SK-N-SH treated with all-trans-retinoic acid at 6 μM for 48 hours (cell line): Measurements from ENCODE around the gene CSNK1G1.
"Not testable (repeated sequence)": the region's sequence is repeated elsewhere in the genome, so short reads cannot be mapped to it uniquely, and the experiment has no call there.

Experiments used
- ATAC-seq: fragments of 200-7000 bp; cut with Tn5 transposase; 3 replicates; pipeline ENCODE4 v1.9.1; 2020; ENCODE audit warnings: mild to moderate bottlenecking, moderate library complexity
- BACH2 ChIP-seq: fragments of 250-450 bp; sonication (Bioruptor Pico); IDR thresholded peaks from 2 replicates; pipeline ENCODE4 v1.9.0; 2021; ENCODE audit warnings: mild to moderate bottlenecking, borderline replicate concordance
- CREB5 ChIP-seq: fragments of 250-450 bp; sonication (Bioruptor Pico); IDR thresholded peaks from 2 replicates; pipeline ENCODE4 v1.5.1; 2020; ENCODE audit warnings: low read depth, mild to moderate bottlenecking, moderate library complexity
- CSDC2 ChIP-seq: fragments of 250-450 bp; sonication (Bioruptor Pico); IDR thresholded peaks from 2 replicates; pipeline ENCODE4 v1.5.0; 2020; ENCODE audit warnings: mild to moderate bottlenecking, moderate library complexity
- ESRRG ChIP-seq: fragments of 250-450 bp; sonication (Bioruptor Pico); IDR thresholded peaks from 2 replicates; pipeline ENCODE4 v1.6.1; 2021; ENCODE audit warnings: mild to moderate bottlenecking
- GLIS3 ChIP-seq: fragments of 250-450 bp; sonication (Bioruptor Pico); IDR thresholded peaks from 2 replicates; pipeline ENCODE4 v1.5.0; 2020; ENCODE audit warnings: mild to moderate bottlenecking, moderate library complexity
- ISL1 ChIP-seq: fragments of 250-450 bp; sonication (Bioruptor Pico); IDR thresholded peaks from 2 replicates; pipeline ENCODE4 v2.1.2; 2022; ENCODE audit warnings: mild to moderate bottlenecking, moderate library complexity
- PATZ1 ChIP-seq: fragments of 250-450 bp; sonication (Bioruptor Pico); IDR thresholded peaks from 2 replicates; pipeline ENCODE4 v1.8.0; 2020; ENCODE audit warnings: mild to moderate bottlenecking, moderate library complexity, borderline replicate concordance
- POU6F1 ChIP-seq: fragments of 250-450 bp; sonication (Bioruptor Pico); IDR thresholded peaks from 2 replicates; pipeline ENCODE4 v1.8.0; 2021; ENCODE audit warnings: low read depth, mild to moderate bottlenecking, moderate library complexity, borderline replicate concordance
- PPARA ChIP-seq: fragments of 250-450 bp; sonication (Bioruptor Pico); IDR thresholded peaks from 2 replicates; pipeline ENCODE4 v1.5.0; 2020; ENCODE audit warnings: mild to moderate bottlenecking, borderline replicate concordance
- RARB ChIP-seq: fragments of 250-450 bp; sonication (Bioruptor Pico); IDR thresholded peaks from 2 replicates; pipeline ENCODE4 v1.8.0; 2021; ENCODE audit warnings: mild to moderate bottlenecking, moderate library complexity
- SNAI2 ChIP-seq: fragments of 250-450 bp; sonication (Bioruptor Pico); IDR thresholded peaks from 2 replicates; pipeline ENCODE4 v1.5.0; 2020; ENCODE audit warnings: mild to moderate bottlenecking, moderate library complexity
- TCF4 ChIP-seq: fragments of 250-450 bp; sonication (Bioruptor Pico); IDR thresholded peaks from 2 replicates; pipeline ENCODE4 v1.8.0; 2021; ENCODE audit warnings: mild to moderate bottlenecking, moderate library complexity, borderline replicate concordance
- TOX ChIP-seq: fragments of 250-450 bp; sonication (Bioruptor Pico); IDR thresholded peaks from 2 replicates; pipeline ENCODE4 v1.8.0; 2021; ENCODE audit warnings: mild to moderate bottlenecking, moderate library complexity, borderline replicate concordance
- TSHZ2 ChIP-seq: fragments of 250-450 bp; sonication (Bioruptor Pico); IDR thresholded peaks from 2 replicates; pipeline ENCODE4 v1.5.0; 2020; ENCODE audit warnings: mild to moderate bottlenecking, moderate library complexity
- ZC3H10 ChIP-seq: fragments of 250-450 bp; sonication (Bioruptor Pico); IDR thresholded peaks from 2 replicates; pipeline ENCODE4 v1.5.1; 2021; ENCODE audit warnings: mild to moderate bottlenecking, moderate library complexity
- ZFP3 ChIP-seq: fragments of 250-450 bp; sonication (Bioruptor Pico); IDR thresholded peaks from 2 replicates; pipeline ENCODE4 v1.5.0; 2020; ENCODE audit warnings: mild to moderate bottlenecking, moderate library complexity
- ZFP30 ChIP-seq: fragments of 450-650 bp; formaldehyde crosslinking; IDR thresholded peaks from 2 replicates; pipeline ENCODE4 v1.5.0; 2022; ENCODE audit warnings: mild to moderate bottlenecking, moderate library complexity
- ZNF565 ChIP-seq: fragments of 450-650 bp; formaldehyde crosslinking; conservative IDR thresholded peaks from 2 replicates; pipeline ENCODE4 v1.5.0; 2020; ENCODE audit warnings: low read depth, mild to moderate bottlenecking, moderate library complexity
- ZNF70 ChIP-seq: fragments of 450-650 bp; formaldehyde crosslinking; IDR thresholded peaks from 2 replicates; pipeline ENCODE4 v1.5.0; 2020; ENCODE audit warnings: mild to moderate bottlenecking, moderate library complexity
- ZNF8 ChIP-seq: fragments of 450-650 bp; formaldehyde crosslinking; IDR thresholded peaks from 2 replicates; pipeline ENCODE4 v1.5.0; 2020; ENCODE audit warnings: mild to moderate bottlenecking, moderate library complexity
- TF ChIP-seq, protein P1 (sequence below): fragments of 250-450 bp; sonication (Bioruptor Pico); IDR thresholded peaks from 2 replicates; pipeline ENCODE4 v1.5.1; 2021; ENCODE audit warnings: mild to moderate bottlenecking, moderate library complexity

The CSNK1G1 gene

DNA sequence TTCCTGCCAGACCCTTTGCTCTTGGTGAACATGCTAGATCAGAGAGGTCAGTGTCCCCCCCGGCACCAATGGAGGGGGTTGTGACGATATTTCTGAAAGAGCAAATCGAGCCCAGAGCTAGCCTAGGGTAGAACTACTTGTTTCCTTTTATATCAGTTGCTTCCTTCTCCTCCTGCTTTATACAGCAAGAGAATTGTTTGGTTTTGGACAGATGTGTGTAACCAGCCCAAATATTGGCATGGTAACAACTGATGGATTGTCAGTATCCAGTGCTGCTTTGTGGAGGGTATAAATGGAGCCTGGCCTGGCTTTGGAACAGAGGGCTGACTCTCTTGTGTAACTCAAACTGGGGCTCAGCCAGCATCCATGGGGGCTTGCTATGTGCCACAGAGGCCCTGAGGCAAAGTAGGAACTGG is 233.0 kb downstream of the CSNK1G1 start:
- ATAC-seq: no peak

GRCh38 chr15:64122444-64122843 is 233.5 kb downstream of the CSNK1G1 start:
- ATAC-seq: no peak
- TF ChIP-seq ZFP30 (CRISPR knock-in tag) (no peak), ZNF8 (CRISPR knock-in tag) (no peak), ZFP3 (CRISPR knock-in tag) (no peak), ESRRG (CRISPR knock-in tag) (no peak), SNAI2 (CRISPR knock-in tag) (no peak), ZNF565 (CRISPR knock-in tag) (no peak), TSHZ2 (CRISPR knock-in tag) (no peak), BACH2 (no peak), CREB5 (no peak), GLIS3 (CRISPR knock-in tag) (no peak), RARB (CRISPR knock-in tag) (no peak), TOX (CRISPR knock-in tag) (no peak), ZC3H10 (CRISPR knock-in tag) (no peak), ISL1 (no peak), TCF4 (no peak), PPARA (CRISPR knock-in tag) (no peak), PATZ1 (CRISPR knock-in tag) (no peak), CSDC2 (no peak), POU6F1 (CRISPR knock-in tag) (no peak)
- TF ChIP-seq, protein P1, sequence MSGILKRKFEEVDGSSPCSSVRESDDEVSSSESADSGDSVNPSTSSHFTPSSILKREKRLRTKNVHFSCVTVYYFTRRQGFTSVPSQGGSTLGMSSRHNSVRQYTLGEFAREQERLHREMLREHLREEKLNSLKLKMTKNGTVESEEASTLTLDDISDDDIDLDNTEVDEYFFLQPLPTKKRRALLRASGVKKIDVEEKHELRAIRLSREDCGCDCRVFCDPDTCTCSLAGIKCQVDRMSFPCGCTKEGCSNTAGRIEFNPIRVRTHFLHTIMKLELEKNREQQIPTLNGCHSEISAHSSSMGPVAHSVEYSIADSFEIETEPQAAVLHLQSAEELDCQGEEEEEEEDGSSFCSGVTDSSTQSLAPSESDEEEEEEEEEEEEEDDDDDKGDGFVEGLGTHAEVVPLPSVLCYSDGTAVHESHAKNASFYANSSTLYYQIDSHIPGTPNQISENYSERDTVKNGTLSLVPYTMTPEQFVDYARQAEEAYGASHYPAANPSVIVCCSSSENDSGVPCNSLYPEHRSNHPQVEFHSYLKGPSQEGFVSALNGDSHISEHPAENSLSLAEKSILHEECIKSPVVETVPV (CRISPR knock-in tag): no peak

More for the DNA sequence above, 233.0 kb downstream of the CSNK1G1 start:
- no peak for TF ChIP-seq ZNF70 (CRISPR knock-in tag)
- TF ChIP-seq POU6F1 (CRISPR knock-in tag): no peak

DNA sequence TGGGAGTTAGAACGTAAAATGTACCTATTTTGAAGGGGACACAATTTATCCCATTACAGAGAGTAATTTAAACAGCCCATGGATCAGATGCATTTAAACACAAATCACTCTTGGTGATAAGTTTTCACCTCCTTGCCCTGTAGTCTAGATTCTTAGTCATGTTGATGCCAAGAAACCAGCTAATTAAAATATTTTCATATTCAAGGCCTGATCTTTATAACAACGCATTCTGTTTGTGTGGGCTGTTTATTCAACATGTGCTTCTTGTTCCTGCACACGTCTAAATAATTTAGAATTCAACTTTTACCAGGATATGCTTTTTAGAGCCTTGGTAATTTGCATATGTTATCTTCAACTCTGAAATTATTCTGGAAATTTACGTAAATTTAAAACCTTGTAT is 234.4 kb downstream of the CSNK1G1 start:
- TF ChIP-seq SNAI2 (CRISPR knock-in tag): no peak
- no peak for TF ChIP-seq GLIS3 (CRISPR knock-in tag)
- TF ChIP-seq ZNF8 (CRISPR knock-in tag): no peak
- ATAC-seq: no peak

DNA sequence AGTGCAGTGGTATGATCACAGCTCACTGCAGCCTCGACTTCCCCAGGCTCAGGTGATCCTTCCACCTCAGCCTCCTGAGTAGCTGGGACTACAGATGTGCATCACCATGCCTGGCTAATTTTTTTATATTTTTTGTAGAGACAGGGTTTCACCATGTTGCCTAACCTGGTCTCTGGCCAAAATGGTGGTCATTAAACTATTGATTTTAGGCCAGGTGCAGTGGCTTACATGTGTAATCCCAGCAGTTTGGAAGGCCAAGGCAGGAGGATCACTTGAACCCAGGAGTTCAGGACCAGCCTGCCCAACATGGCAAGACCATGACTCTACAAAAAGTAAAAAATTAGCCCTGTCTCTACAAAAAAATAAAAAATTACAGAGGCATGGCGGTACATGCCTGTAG is 235.7 kb downstream of the CSNK1G1 start:
- not testable (repeated sequence) for ATAC-seq
